H7 (cell line): ENCODE data around the gene STK17B. TPM values are rescaled to one million over a fixed set of nuclear protein-coding genes. Genes with fewer than 3 reads are reported as not detected.

Experiments used
- DNase-seq: peaks from one replicate; pipeline ENCODE4 v3.0.0; 2012
- H3K27me3 ChIP-seq: 2 replicates; pipeline ENCODE4 v1.6.0; 2011; ENCODE audit warnings: mild to moderate bottlenecking, low read length; ENCODE audit not compliant: control insufficient read depth, insufficient read depth
- H3K36me3 ChIP-seq: replicated peaks from 2 replicates; pipeline ENCODE4 v1.5.1; 2011; ENCODE audit warnings: low read length; ENCODE audit not compliant: control insufficient read depth, insufficient read depth
- H3K4me3 ChIP-seq: 2 replicates; pipeline ENCODE4 v1.5.1; 2011; ENCODE audit warnings: low read depth, mild to moderate bottlenecking, control low read depth, low read length, moderate library complexity; ENCODE audit not compliant: insufficient read depth
- total RNA-seq: library from RNA; depleted of rRNA; stranded (reverse); fragments of >200 nt; shearing (Covaris generic); gene quantifications from 2 replicates; pipeline ENCODE4 v1.2.3, GENCODE V29; 2014

STK17B gene
- total RNA-seq, 1 experiment from 2014 or later = 16.2 TPM

DNA sequence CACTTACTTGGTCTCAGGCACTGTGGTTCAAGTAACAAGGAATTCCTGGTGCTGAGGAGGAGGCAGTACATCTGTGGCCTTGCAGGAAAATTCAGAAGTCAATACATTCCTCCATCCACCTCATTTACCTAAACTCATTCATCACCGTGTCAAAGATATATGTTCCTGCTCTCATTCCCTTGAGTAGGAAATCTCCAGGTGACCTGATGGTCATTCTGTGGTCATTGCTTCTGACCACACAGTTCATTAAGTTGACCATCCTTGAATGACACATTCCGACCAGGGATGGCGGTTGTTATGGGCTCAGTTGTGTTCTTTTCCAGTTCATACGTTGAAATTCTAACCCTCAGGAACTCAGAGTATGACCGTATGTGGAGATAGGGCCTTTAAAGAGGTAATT, 2.1 kb upstream of the STK17B start:
- no peak overlapping the region for H3K4me3 ChIP-seq
- no peaks in the 10 kb centered on the region for H3K36me3 ChIP-seq
- H3K27me3 ChIP-seq = peaks cover 8% of the 10 kb centered on the region
- no peak for DNase-seq

DNA sequence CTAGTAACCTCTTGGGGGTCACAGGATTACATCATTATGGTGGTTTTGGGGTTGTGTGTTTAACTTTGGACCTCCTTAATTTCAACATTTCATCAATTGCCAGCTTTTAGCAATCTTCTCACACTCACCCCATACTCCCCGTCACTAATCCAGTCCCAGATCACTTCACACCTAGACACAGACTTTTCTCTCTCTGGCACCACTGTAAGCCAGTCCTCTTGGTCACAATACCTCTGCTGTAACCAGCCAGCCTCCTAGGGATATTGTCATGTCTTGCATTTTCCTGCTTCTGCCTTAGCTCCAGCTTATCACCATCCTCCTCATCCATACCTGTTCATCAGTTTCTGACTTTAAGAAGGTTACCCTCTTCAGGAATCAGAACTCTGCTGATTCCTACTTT, 1.6 kb upstream of the STK17B start:
- Histone ChIP-seq H3K36me3 (no peaks in the 10 kb centered on the region), H3K27me3 (peaks cover 8% of the 10 kb centered on the region), H3K4me3 (no peak overlapping the region)
- DNase-seq = no peak

GRCh38 chr2:196171946-196172345, 568 bp upstream of the STK17B start:
- H3K27me3 ChIP-seq = peaks cover 8% of the 10 kb centered on the region
- H3K4me3 ChIP-seq = peak overlapping the region; percentile 59
- no peaks in the 10 kb centered on the region for H3K36me3 ChIP-seq
- no peak for DNase-seq

DNA sequence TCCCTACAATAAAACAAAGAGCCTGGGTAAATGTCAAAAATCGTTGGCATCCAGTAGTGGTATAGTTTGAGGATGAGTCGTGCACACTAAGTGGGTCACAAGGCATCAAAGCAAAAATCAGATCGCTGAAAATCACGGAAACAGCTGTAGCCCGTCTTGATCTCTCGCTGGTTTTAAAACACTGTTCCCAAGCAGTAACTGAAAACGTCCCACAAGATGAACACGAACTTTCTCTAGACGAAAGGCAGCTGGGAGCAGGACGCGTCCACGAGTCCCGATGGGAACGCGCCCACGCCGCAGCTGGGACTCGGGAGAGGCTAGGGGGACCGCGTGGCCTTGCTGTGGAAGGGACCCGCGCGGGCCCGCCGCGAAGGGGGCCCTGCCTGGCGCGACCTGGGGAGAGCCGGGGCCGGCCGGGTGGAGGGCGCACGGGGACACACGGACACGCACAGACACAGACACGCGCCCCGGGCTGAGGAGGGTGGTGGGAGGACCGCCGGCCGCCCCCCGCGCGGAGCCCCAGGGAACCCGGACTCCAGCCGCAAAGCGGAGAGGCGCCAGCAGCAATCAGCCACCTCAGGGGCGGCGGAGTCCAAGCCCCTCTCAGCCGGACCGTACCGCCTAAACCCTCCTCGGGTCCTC, 651 bp downstream of the STK17B start:
- H3K4me3 ChIP-seq = peak overlapping the region; percentile 86
- H3K36me3 ChIP-seq = no peaks in the 10 kb centered on the region
- H3K27me3 ChIP-seq = peaks cover 8% of the 10 kb centered on the region
- DNase-seq = peak; percentile 40

DNA sequence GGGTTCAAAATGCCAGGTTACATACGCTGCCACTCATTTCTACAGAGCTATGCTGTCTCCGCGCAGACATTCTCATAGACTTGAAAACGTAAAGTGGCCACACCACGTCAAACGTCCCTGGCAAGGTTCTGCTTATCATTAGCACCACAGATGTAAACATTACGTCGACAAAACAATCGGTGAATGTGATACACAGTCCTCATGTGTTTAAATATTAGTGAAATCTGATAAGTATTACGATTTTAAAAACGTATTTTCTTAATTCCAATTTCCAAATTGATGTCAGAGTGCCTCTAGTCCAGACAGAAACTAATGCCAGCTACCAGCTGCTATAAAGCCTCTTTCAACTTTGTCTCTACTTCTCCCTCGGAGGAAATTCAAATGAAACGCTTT, 1.2 kb downstream of the STK17B start:
- Histone ChIP-seq H3K36me3 (no peaks in the 10 kb centered on the region), H3K27me3 (peaks cover 8% of the 10 kb centered on the region), H3K4me3 (peak overlapping the region; percentile 86)
- DNase-seq = no peak

DNA sequence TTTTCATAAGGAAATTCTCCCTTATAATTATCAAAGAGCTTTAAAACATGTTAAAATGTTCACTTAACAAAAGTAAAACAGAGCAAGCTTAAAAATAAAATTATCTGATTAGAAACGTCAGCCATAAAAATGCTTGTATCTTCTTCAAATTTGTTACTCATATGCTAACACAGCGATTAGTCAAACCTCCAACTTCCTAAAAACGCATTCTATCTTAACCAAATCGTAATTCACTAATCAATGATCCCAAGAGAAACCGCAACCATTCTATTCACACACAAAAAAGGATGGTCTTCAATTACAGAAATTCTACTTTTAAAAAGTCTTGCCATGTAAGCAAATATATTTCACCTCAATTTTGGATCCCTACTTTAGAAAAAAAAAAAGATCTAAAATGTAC, 1.9 kb downstream of the STK17B start:
- H3K36me3 ChIP-seq = no peaks in the 10 kb centered on the region
- no peak for DNase-seq
- H3K27me3 ChIP-seq = peaks cover 8% of the 10 kb centered on the region
- H3K4me3 ChIP-seq = peak overlapping the region; percentile 86; the same call in 1 of the 2 replicates

DNA sequence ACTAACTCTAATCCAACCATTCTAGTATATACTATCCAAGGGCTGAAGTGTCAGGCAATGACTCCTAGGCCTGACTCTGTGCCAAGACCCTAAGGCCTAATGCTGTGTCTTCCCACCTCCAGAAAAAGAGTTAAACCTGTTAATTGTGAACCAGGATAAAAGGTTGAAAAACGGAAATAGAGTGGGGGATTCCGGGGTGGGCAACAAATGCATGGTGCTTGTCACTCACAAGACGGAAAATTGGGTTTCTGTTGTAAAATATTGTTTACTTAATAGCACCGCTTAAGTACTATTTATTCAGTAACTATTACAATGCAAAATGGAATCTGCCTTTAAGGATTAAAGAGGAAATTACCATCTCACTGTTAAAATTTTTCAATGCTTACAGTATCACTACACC, 3.2 kb downstream of the STK17B start:
- Histone ChIP-seq H3K4me3 (no peak overlapping the region), H3K36me3 (no peaks in the 10 kb centered on the region), H3K27me3 (peaks cover 8% of the 10 kb centered on the region)
- no peak for DNase-seq

GRCh38 chr2:196167666-196168065, 3.7 kb downstream of the STK17B start:
- Histone ChIP-seq H3K4me3 (no peak overlapping the region), H3K36me3 (no peaks in the 10 kb centered on the region; the same call in 1 of the 2 replicates), H3K27me3 (peaks cover 7% of the 10 kb centered on the region)
- no peak for DNase-seq

DNA sequence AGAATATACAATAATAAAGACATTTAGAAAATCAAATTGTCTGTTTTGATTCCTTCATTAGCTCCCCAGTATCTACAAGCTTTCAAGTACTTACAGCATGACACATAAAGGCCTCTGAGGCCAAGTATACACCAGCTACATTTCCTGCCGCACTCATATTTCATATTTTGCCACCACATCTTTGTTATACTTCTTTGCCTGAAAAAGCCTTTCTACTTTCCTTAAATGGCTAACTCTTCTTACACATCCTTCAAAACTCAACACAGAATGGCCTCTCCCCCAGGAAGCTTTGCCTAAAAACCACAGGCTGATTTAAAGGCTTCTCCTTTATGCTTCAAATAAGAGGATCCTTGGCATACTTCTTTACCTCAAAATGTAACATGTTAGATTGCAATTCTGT, 4.5 kb downstream of the STK17B start:
- peaks cover under 1% of the 10 kb centered on the region for H3K27me3 ChIP-seq
- no peaks in the 10 kb centered on the region; the same call in 1 of the 2 replicates for H3K36me3 ChIP-seq
- no peak for DNase-seq
- H3K4me3 ChIP-seq = no peak overlapping the region

- Histone ChIP-seq H3K27me3 (no peaks in the 10 kb centered on the region), H3K36me3 (no peaks in the 10 kb centered on the region; the same call in 1 of the 2 replicates), H3K4me3 (no peak overlapping the region)
- no peak for DNase-seq
These were observed 6.4 kb downstream of the STK17B start for GRCh38 chr2:196165016-196165415.

GRCh38 chr2:196163285-196163684, 8.1 kb downstream of the STK17B start:
- H3K36me3 ChIP-seq = no peaks in the 10 kb centered on the region; the same call in 1 of the 2 replicates
- no peaks in the 10 kb centered on the region for H3K27me3 ChIP-seq
- H3K4me3 ChIP-seq = no peak overlapping the region
- DNase-seq = no peak

- no peaks in the 10 kb centered on the region for H3K27me3 ChIP-seq
- no peaks in the 10 kb centered on the region; the same call in 1 of the 2 replicates for H3K36me3 ChIP-seq
- no peak overlapping the region for H3K4me3 ChIP-seq
- no peak for DNase-seq
These were observed 8.7 kb downstream of the STK17B start for GRCh38 chr2:196162586-196163175.

DNA sequence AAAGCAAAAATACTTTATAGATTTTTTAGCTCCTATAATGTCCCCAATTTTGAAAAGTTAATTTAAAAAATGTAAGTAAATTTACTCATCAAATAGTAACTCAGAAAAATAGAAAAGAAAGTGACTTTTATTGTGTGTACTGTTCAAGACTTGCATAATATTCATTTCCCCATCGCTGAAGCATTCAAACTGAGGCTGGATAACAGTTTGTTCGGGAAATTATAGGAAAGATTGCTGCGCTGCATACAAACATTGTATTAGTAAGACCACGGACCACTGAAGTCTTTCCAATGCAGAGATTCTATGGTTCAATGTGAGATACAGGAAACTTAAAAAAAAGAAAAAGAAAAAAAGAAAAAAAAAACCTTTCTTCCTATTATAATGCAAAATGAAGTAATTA, 10.4 kb downstream of the STK17B start:
- Histone ChIP-seq H3K27me3 (no peaks in the 10 kb centered on the region), H3K36me3 (no peaks in the 10 kb centered on the region; the same call in 1 of the 2 replicates), H3K4me3 (no peak overlapping the region)
- no peak for DNase-seq

- no peak overlapping the region for H3K4me3 ChIP-seq
- DNase-seq = no peak
- no peaks in the 10 kb centered on the region; the same call in none of the 2 replicates for H3K36me3 ChIP-seq
- no peaks in the 10 kb centered on the region for H3K27me3 ChIP-seq
These were observed 11.3 kb downstream of the STK17B start for GRCh38 chr2:196160101-196160500.

- DNase-seq = no peak
- H3K27me3 ChIP-seq = no peaks in the 10 kb centered on the region
- no peak overlapping the region for H3K4me3 ChIP-seq
- no peaks in the 10 kb centered on the region; the same call in none of the 2 replicates for H3K36me3 ChIP-seq
These were observed 12.0 kb downstream of the STK17B start for GRCh38 chr2:196159221-196159892.
